GM23338 (cell line): ENCODE measurements around the gene HTT. TPM values are rescaled to one million over a fixed set of nuclear protein-coding genes. Genes with fewer than 3 reads are reported as not detected.

Source experiments
- ATAC-seq: fragments of 200-7000 bp; cut with Tn5 transposase; 3 replicates; pipeline ENCODE4 v1.9.1; 2020
- DNase-seq: peaks from one replicate; pipeline ENCODE4 v3.0.0-alpha.2; 2015; ENCODE audit warnings: low spot score
- H2AFZ ChIP-seq: fragments of 200-600 bp; sonication (generic); 2 replicates; pipeline ENCODE4 v1.8.0; 2016; ENCODE audit warnings: antibody characterized with exemption, mild to moderate bottlenecking, moderate library complexity
- H3F3A ChIP-seq: fragments of 200-600 bp; sonication (generic); replicated peaks from 2 replicates; pipeline ENCODE4 v1.8.0; 2017; ENCODE audit warnings: antibody characterized with exemption, mixed run types, low read depth
- H3K27ac ChIP-seq: fragments of 200-600 bp; sonication (generic); 2 replicates; pipeline ENCODE4 v1.6.1; 2016; ENCODE audit warnings: low read depth
- H3K27me3 ChIP-seq: fragments of 200-600 bp; sonication (generic); 2 replicates; pipeline ENCODE4 v1.8.0; 2016; ENCODE audit warnings: mild to moderate bottlenecking, mixed run types, moderate library complexity; ENCODE audit not compliant: insufficient read depth
- H3K36me3 ChIP-seq: fragments of 200-600 bp; sonication (generic); 2 replicates; pipeline ENCODE4 v1.8.0; 2016; ENCODE audit warnings: mild to moderate bottlenecking; ENCODE audit not compliant: insufficient read depth
- H3K4me1 ChIP-seq: fragments of 200-600 bp; sonication (generic); 2 replicates; pipeline ENCODE4 v1.8.0; 2016; ENCODE audit warnings: mild to moderate bottlenecking, moderate library complexity; ENCODE audit not compliant: insufficient read depth
- H3K4me2 ChIP-seq: fragments of 200-600 bp; sonication (generic); 2 replicates; pipeline ENCODE4 v1.7.1; 2017; ENCODE audit warnings: mixed run types
- H3K4me3 ChIP-seq: fragments of 200-600 bp; sonication (generic); 2 replicates; pipeline ENCODE4 v1.6.1; 2016; ENCODE audit warnings: mixed run types
- H3K79me2 ChIP-seq: fragments of 200-600 bp; sonication (generic); replicated peaks from 2 replicates; pipeline ENCODE4 v1.8.0; 2017; ENCODE audit warnings: mild to moderate bottlenecking; ENCODE audit not compliant: insufficient read depth
- H3K9me2 ChIP-seq: fragments of 200-600 bp; sonication (generic); 2 replicates; pipeline ENCODE4 v1.8.0; 2017; ENCODE audit not compliant: insufficient read depth
- H4K20me1 ChIP-seq: fragments of 200-600 bp; sonication (generic); replicated peaks from 2 replicates; pipeline ENCODE4 v1.8.0; 2017; ENCODE audit warnings: mild to moderate bottlenecking; ENCODE audit not compliant: insufficient read depth
- H3K27ac Mint-ChIP-seq: 2 replicates; pipeline ENCODE4 v1.8.0; 2020; ENCODE audit warnings: inconsistent platforms, mild to moderate bottlenecking, moderate library complexity, mixed read lengths
- H3K27me3 Mint-ChIP-seq: 3 replicates; pipeline ENCODE4 v1.8.0; 2022; ENCODE audit warnings: low read depth, mild to moderate bottlenecking, moderate library complexity, mixed read lengths, inconsistent platforms; ENCODE audit not compliant: insufficient read depth, poor library complexity
- H3K36me3 Mint-ChIP-seq: 3 replicates; pipeline ENCODE4 v1.8.0; 2021; ENCODE audit warnings: low read depth, mild to moderate bottlenecking, inconsistent platforms, moderate library complexity, mixed read lengths
- H3K4me1 Mint-ChIP-seq: 3 replicates; pipeline ENCODE4 v1.8.0; 2020; ENCODE audit warnings: mild to moderate bottlenecking, inconsistent platforms, mixed read lengths
- H3K4me3 Mint-ChIP-seq: 3 replicates; pipeline ENCODE4 v1.8.0; 2021; ENCODE audit warnings: moderate library complexity, mild to moderate bottlenecking, inconsistent platforms, mixed read lengths
- H3K9me3 Mint-ChIP-seq: 3 replicates; pipeline ENCODE4 v1.8.0; 2020; ENCODE audit warnings: moderate library complexity, mild to moderate bottlenecking, inconsistent platforms, mixed read lengths
- CREB1 ChIP-seq: fragments of 250-450 bp; sonication (Bioruptor Pico); IDR thresholded peaks from 2 replicates; pipeline ENCODE4 v1.5.0; 2020; ENCODE audit warnings: low read depth, mild to moderate bottlenecking, moderate library complexity
- CTCF ChIP-seq, 2 experiments: fragments of 200-600 bp in 1 of 2; sonication (generic) in 1 of 2; conservative IDR thresholded peaks; 2 replicates each; pipeline versions ENCODE4 v1.5.1 to v1.6.1; 2016 to 2017; ENCODE audit warnings: antibody characterized with exemption in 2 of 2, low read depth in 2 of 2, mild to moderate bottlenecking in 2 of 2, moderate library complexity in 1 of 2
- ETS1 ChIP-seq: IDR thresholded peaks from 2 replicates; pipeline ENCODE4 v1.6.1; 2016; ENCODE audit warnings: antibody characterized with exemption
- EZH2 ChIP-seq: fragments of 200-600 bp; sonication (generic); IDR thresholded peaks from one replicate; pipeline ENCODE4 v1.8.0; 2017; ENCODE audit warnings: antibody characterized with exemption, mild to moderate bottlenecking, low read depth; ENCODE audit not compliant: unreplicated experiment
- EZH2phosphoT487 ChIP-seq: fragments of 200-600 bp; sonication (generic); IDR thresholded peaks from one replicate; pipeline ENCODE4 v1.8.1; 2018; ENCODE audit warnings: antibody characterized with exemption; ENCODE audit not compliant: unreplicated experiment
- JUNB ChIP-seq: IDR thresholded peaks from one replicate; pipeline ENCODE4 v1.6.1; 2016; ENCODE audit warnings: antibody characterized with exemption; ENCODE audit not compliant: unreplicated experiment
- NANOG ChIP-seq: IDR thresholded peaks from 2 replicates; pipeline ENCODE4 v1.6.1; 2016; ENCODE audit warnings: antibody characterized with exemption, borderline replicate concordance
- POLR2AphosphoS5 ChIP-seq: IDR thresholded peaks from 2 replicates; pipeline ENCODE4 v1.6.1; 2016; ENCODE audit warnings: antibody characterized with exemption, low read depth
- STAT1 ChIP-seq: IDR thresholded peaks from one replicate; pipeline ENCODE4 v1.6.1; 2016; ENCODE audit warnings: antibody characterized with exemption; ENCODE audit not compliant: unreplicated experiment
- ZNF114 ChIP-seq: fragments of 250-450 bp; sonication (Bioruptor Pico); IDR thresholded peaks from 2 replicates; pipeline ENCODE4 v1.5.0; 2020; ENCODE audit warnings: mild to moderate bottlenecking, moderate library complexity
- ZNF331 ChIP-seq: fragments of 250-450 bp; sonication (Bioruptor Pico); IDR thresholded peaks from 2 replicates; pipeline ENCODE4 v1.5.0; 2020; ENCODE audit warnings: low read depth, mild to moderate bottlenecking, moderate library complexity
- polyA plus RNA-seq: library from polyadenylated mRNA; unstranded; fragments of >200 nt; fragmentation: Nextera tagmentation; extraction: Ambion mirVana; gene quantifications from 2 replicates; pipeline ENCODE4 v1.2.1, GENCODE V29; 2016
- total RNA-seq: library from RNA; depleted of rRNA; stranded (reverse); fragments of >200 nt; shearing (Covaris generic); gene quantifications from 2 replicates; pipeline ENCODE4 v1.2.3, GENCODE V29; 2014
- TF ChIP-seq, protein P1 (sequence below): fragments of 250-450 bp; sonication (Bioruptor Pico); IDR thresholded peaks from 2 replicates; pipeline ENCODE4 v1.5.0; 2020; ENCODE audit warnings: mild to moderate bottlenecking, moderate library complexity
- TF ChIP-seq, protein P2 (sequence below): IDR thresholded peaks from one replicate; pipeline ENCODE4 v1.6.1; 2018; ENCODE audit warnings: antibody characterized with exemption; ENCODE audit not compliant: unreplicated experiment

Gene HTT
- total and polyA plus RNA-seq, 2 experiments from 2014 or later: 26.6 to 67.7 TPM

- Mint-ChIP-seq H3K27ac (no peak overlapping the region), H3K27me3 (peaks cover 6% of the 10 kb centered on the region), H3K4me1 (no peaks in the 10 kb centered on the region), H3K36me3 (peaks cover 2% of the 10 kb centered on the region; the same call in 2 of the 3 replicates), H3K9me3 (peaks cover 16% of the 10 kb centered on the region; the same call in 2 of the 3 replicates), H3K4me3 (no peak overlapping the region)
- Histone ChIP-seq H3K36me3 (no peaks in the 10 kb centered on the region), H3K27ac (no peak overlapping the region), H3K4me2 (no peak overlapping the region), H3K79me2 (no peaks in the 10 kb centered on the region), H4K20me1 (no peaks in the 10 kb centered on the region), H3K4me3 (no peak overlapping the region), H2AFZ (no peak overlapping the region), H3F3A (no peaks in the 10 kb centered on the region), H3K9me2 (no peaks in the 10 kb centered on the region), H3K27me3 (no peaks in the 10 kb centered on the region), H3K4me1 (no peaks in the 10 kb centered on the region)
- no peak for DNase-seq
- TF ChIP-seq NANOG (no peak), STAT1 (no peak), ZNF114 (CRISPR knock-in tag) (no peak), ETS1 (no peak), EZH2 (no peak), EZH2phosphoT487 (no peak), ZNF331 (CRISPR knock-in tag) (no peak), POLR2AphosphoS5 (no peak), CTCF (conservative IDR thresholded peaks at IDR 0.05; ENCODE audit: low read depth in 2 of 2) (no peak), CREB1 (CRISPR knock-in tag) (no peak), JUNB (no peak)
- TF ChIP-seq, protein P1, sequence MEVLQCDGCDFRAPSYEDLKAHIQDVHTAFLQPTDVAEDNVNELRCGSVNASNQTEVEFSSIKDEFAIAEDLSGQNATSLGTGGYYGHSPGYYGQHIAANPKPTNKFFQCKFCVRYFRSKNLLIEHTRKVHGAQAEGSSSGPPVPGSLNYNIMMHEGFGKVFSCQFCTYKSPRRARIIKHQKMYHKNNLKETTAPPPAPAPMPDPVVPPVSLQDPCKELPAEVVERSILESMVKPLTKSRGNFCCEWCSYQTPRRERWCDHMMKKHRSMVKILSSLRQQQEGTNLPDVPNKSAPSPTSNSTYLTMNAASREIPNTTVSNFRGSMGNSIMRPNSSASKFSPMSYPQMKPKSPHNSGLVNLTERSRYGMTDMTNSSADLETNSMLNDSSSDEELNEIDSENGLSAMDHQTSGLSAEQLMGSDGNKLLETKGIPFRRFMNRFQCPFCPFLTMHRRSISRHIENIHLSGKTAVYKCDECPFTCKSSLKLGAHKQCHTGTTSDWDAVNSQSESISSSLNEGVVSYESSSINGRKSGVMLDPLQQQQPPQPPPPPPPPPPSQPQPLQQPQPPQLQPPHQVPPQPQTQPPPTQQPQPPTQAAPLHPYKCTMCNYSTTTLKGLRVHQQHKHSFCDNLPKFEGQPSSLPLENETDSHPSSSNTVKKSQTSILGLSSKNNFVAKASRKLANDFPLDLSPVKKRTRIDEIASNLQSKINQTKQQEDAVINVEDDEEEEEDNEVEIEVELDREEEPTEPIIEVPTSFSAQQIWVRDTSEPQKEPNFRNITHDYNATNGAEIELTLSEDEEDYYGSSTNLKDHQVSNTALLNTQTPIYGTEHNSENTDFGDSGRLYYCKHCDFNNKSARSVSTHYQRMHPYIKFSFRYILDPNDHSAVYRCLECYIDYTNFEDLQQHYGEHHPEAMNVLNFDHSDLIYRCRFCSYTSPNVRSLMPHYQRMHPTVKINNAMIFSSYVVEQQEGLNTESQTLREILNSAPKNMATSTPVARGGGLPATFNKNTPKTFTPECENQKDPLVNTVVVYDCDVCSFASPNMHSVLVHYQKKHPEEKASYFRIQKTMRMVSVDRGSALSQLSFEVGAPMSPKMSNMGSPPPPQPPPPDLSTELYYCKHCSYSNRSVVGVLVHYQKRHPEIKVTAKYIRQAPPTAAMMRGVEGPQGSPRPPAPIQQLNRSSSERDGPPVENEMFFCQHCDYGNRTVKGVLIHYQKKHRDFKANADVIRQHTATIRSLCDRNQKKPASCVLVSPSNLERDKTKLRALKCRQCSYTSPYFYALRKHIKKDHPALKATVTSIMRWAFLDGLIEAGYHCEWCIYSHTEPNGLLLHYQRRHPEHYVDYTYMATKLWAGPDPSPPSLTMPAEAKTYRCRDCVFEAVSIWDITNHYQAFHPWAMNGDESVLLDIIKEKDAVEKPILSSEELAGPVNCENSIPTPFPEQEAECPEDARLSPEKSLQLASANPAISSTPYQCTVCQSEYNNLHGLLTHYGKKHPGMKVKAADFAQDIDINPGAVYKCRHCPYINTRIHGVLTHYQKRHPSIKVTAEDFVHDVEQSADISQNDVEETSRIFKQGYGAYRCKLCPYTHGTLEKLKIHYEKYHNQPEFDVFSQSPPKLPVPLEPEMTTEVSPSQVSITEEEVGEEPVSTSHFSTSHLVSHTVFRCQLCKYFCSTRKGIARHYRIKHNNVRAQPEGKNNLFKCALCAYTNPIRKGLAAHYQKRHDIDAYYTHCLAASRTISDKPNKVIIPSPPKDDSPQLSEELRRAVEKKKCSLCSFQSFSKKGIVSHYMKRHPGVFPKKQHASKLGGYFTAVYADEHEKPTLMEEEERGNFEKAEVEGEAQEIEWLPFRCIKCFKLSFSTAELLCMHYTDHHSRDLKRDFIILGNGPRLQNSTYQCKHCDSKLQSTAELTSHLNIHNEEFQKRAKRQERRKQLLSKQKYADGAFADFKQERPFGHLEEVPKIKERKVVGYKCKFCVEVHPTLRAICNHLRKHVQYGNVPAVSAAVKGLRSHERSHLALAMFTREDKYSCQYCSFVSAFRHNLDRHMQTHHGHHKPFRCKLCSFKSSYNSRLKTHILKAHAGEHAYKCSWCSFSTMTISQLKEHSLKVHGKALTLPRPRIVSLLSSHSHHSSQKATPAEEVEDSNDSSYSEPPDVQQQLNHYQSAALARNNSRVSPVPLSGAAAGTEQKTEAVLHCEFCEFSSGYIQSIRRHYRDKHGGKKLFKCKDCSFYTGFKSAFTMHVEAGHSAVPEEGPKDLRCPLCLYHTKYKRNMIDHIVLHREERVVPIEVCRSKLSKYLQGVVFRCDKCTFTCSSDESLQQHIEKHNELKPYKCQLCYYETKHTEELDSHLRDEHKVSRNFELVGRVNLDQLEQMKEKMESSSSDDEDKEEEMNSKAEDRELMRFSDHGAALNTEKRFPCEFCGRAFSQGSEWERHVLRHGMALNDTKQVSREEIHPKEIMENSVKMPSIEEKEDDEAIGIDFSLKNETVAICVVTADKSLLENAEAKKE (CRISPR knock-in tag): no peak
- TF ChIP-seq, protein P2, sequence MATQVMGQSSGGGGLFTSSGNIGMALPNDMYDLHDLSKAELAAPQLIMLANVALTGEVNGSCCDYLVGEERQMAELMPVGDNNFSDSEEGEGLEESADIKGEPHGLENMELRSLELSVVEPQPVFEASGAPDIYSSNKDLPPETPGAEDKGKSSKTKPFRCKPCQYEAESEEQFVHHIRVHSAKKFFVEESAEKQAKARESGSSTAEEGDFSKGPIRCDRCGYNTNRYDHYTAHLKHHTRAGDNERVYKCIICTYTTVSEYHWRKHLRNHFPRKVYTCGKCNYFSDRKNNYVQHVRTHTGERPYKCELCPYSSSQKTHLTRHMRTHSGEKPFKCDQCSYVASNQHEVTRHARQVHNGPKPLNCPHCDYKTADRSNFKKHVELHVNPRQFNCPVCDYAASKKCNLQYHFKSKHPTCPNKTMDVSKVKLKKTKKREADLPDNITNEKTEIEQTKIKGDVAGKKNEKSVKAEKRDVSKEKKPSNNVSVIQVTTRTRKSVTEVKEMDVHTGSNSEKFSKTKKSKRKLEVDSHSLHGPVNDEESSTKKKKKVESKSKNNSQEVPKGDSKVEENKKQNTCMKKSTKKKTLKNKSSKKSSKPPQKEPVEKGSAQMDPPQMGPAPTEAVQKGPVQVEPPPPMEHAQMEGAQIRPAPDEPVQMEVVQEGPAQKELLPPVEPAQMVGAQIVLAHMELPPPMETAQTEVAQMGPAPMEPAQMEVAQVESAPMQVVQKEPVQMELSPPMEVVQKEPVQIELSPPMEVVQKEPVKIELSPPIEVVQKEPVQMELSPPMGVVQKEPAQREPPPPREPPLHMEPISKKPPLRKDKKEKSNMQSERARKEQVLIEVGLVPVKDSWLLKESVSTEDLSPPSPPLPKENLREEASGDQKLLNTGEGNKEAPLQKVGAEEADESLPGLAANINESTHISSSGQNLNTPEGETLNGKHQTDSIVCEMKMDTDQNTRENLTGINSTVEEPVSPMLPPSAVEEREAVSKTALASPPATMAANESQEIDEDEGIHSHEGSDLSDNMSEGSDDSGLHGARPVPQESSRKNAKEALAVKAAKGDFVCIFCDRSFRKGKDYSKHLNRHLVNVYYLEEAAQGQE: no peak
- no peak for ATAC-seq
These were observed 206.0 kb downstream of the HTT start for GRCh38 chr4:3280466-3280865.
